T-helper 1 cell treated with Interleukin-12 subunit alpha and Interleukin-12 subunit beta and Interleukin-4 antibody, amounts not matched to agents 30 μg/mL and 1 μg/mL, for 36 hours (primary cell): ENCODE data around the gene FBXW8.

Source experiments
- H3K27ac Mint-ChIP-seq: one replicate; pipeline ENCODE4 v1.8.0; 2021; ENCODE audit warnings: mild to moderate bottlenecking, mixed read lengths
- H3K27me3 Mint-ChIP-seq: one replicate; pipeline ENCODE4 v1.8.0; 2021; ENCODE audit warnings: low read depth, mixed read lengths
- H3K36me3 Mint-ChIP-seq: one replicate; pipeline ENCODE4 v1.8.0; 2021; ENCODE audit warnings: low read depth, mixed read lengths
- H3K4me1 Mint-ChIP-seq: one replicate; pipeline ENCODE4 v1.8.0; 2021; ENCODE audit warnings: low read depth, mixed read lengths
- H3K4me3 Mint-ChIP-seq: one replicate; pipeline ENCODE4 v1.8.0; 2021; ENCODE audit warnings: mild to moderate bottlenecking, moderate library complexity, mixed read lengths
- H3K9me3 Mint-ChIP-seq: one replicate; pipeline ENCODE4 v1.8.0; 2021; ENCODE audit warnings: mixed read lengths

FBXW8 gene

GRCh38 chr12:116910645-116911451 lies at the start of gene FBXW8:
Gene FBXW8, plus strand, starts transcription at chr12:116910950. Its CDS starts 88 bp downstream, at chr12:116911038.
- H3K4me3 Mint-ChIP-seq: peak within 1 kb of the TSS; percentile 80
- H3K9me3 Mint-ChIP-seq: peaks cover 3% of the 10 kb centered on the region
- peak within 1 kb of the TSS; percentile 31 for H3K27ac Mint-ChIP-seq
- H3K36me3 Mint-ChIP-seq: peaks cover 19% of the 10 kb centered on the region
- peaks cover 22% of the 10 kb centered on the region for H3K4me1 Mint-ChIP-seq
- H3K27me3 Mint-ChIP-seq: peaks cover 34% of the 10 kb centered on the region

GRCh38 chr12:116861320-116861719 lies 49.4 kb upstream of the FBXW8 start:
- peaks cover 36% of the 10 kb centered on the region for H3K27me3 Mint-ChIP-seq
- no peak overlapping the region for H3K27ac Mint-ChIP-seq
- peaks cover 3% of the 10 kb centered on the region for H3K4me1 Mint-ChIP-seq

GRCh38 chr12:116862167-116862566 lies 48.6 kb upstream of the FBXW8 start:
- Mint-ChIP-seq H3K27me3 (peaks cover 36% of the 10 kb centered on the region), H3K36me3 (no peaks in the 10 kb centered on the region), H3K9me3 (no peaks in the 10 kb centered on the region), H3K27ac (no peak overlapping the region), H3K4me3 (no peak overlapping the region), H3K4me1 (peaks cover 3% of the 10 kb centered on the region)

More at GRCh38 chr12:116861320-116861719, 49.4 kb upstream of the FBXW8 start:
- Mint-ChIP-seq H3K9me3 (no peaks in the 10 kb centered on the region), H3K36me3 (no peaks in the 10 kb centered on the region), H3K4me3 (no peak overlapping the region)

GRCh38 chr12:116863275-116863767 lies 47.4 kb upstream of the FBXW8 start:
- Mint-ChIP-seq H3K27me3 (peaks cover 31% of the 10 kb centered on the region), H3K4me3 (no peak overlapping the region), H3K27ac (no peak overlapping the region), H3K9me3 (no peaks in the 10 kb centered on the region), H3K4me1 (peaks cover 3% of the 10 kb centered on the region), H3K36me3 (no peaks in the 10 kb centered on the region)

- Mint-ChIP-seq H3K36me3 (no peaks in the 10 kb centered on the region), H3K4me3 (no peak overlapping the region), H3K9me3 (no peaks in the 10 kb centered on the region), H3K27ac (no peak overlapping the region), H3K27me3 (peaks cover 23% of the 10 kb centered on the region), H3K4me1 (peaks cover 3% of the 10 kb centered on the region)
Measured at GRCh38 chr12:116864371-116865160, 46.2 kb upstream of the FBXW8 start.

- Mint-ChIP-seq H3K9me3 (no peaks in the 10 kb centered on the region), H3K36me3 (no peaks in the 10 kb centered on the region), H3K27ac (no peak overlapping the region), H3K4me1 (no peaks in the 10 kb centered on the region), H3K27me3 (peaks cover 8% of the 10 kb centered on the region), H3K4me3 (no peak overlapping the region)
Measured at GRCh38 chr12:116867523-116867922, 43.2 kb upstream of the FBXW8 start.

- no peak overlapping the region for H3K4me3 Mint-ChIP-seq
- no peaks in the 10 kb centered on the region for H3K9me3 Mint-ChIP-seq
- no peak overlapping the region for H3K27ac Mint-ChIP-seq
- no peaks in the 10 kb centered on the region for H3K4me1 Mint-ChIP-seq
- H3K27me3 Mint-ChIP-seq: peaks cover 14% of the 10 kb centered on the region
- no peaks in the 10 kb centered on the region for H3K36me3 Mint-ChIP-seq
Measured at GRCh38 chr12:116870306-116870705, 40.4 kb upstream of the FBXW8 start.

GRCh38 chr12:116874324-116874995 lies 36.3 kb upstream of the FBXW8 start:
- H3K27me3 Mint-ChIP-seq: peaks cover 53% of the 10 kb centered on the region
- H3K4me3 Mint-ChIP-seq: no peak overlapping the region
- no peaks in the 10 kb centered on the region for H3K36me3 Mint-ChIP-seq
- H3K27ac Mint-ChIP-seq: no peak overlapping the region
- no peaks in the 10 kb centered on the region for H3K9me3 Mint-ChIP-seq
- peaks cover 6% of the 10 kb centered on the region for H3K4me1 Mint-ChIP-seq

- H3K4me1 Mint-ChIP-seq: peaks cover 15% of the 10 kb centered on the region
- no peaks in the 10 kb centered on the region for H3K9me3 Mint-ChIP-seq
- no peak overlapping the region for H3K4me3 Mint-ChIP-seq
- H3K27me3 Mint-ChIP-seq: peaks cover 66% of the 10 kb centered on the region
- H3K36me3 Mint-ChIP-seq: no peaks in the 10 kb centered on the region
- no peak overlapping the region for H3K27ac Mint-ChIP-seq
Measured at GRCh38 chr12:116876151-116876869, 34.4 kb upstream of the FBXW8 start.

GRCh38 chr12:116878567-116879508 lies 31.9 kb upstream of the FBXW8 start:
- Mint-ChIP-seq H3K4me3 (peak overlapping the region; percentile 73), H3K9me3 (no peaks in the 10 kb centered on the region), H3K36me3 (no peaks in the 10 kb centered on the region), H3K27me3 (peaks cover 89% of the 10 kb centered on the region), H3K27ac (no peak overlapping the region), H3K4me1 (peaks cover 21% of the 10 kb centered on the region)

- no peaks in the 10 kb centered on the region for H3K36me3 Mint-ChIP-seq
- H3K27ac Mint-ChIP-seq: no peak overlapping the region
- peaks cover 88% of the 10 kb centered on the region for H3K27me3 Mint-ChIP-seq
Measured at GRCh38 chr12:116879509-116880212, 31.1 kb upstream of the FBXW8 start.

GRCh38 chr12:116880213-116880816 lies 30.4 kb upstream of the FBXW8 start:
- Mint-ChIP-seq H3K27me3 (peaks cover 86% of the 10 kb centered on the region), H3K4me3 (peak overlapping the region; percentile 73), H3K27ac (no peak overlapping the region)

More at GRCh38 chr12:116879509-116880212, 31.1 kb upstream of the FBXW8 start:
- Mint-ChIP-seq H3K4me3 (peak overlapping the region; percentile 73), H3K9me3 (no peaks in the 10 kb centered on the region), H3K4me1 (peaks cover 21% of the 10 kb centered on the region)

More at GRCh38 chr12:116880213-116880816, 30.4 kb upstream of the FBXW8 start:
- Mint-ChIP-seq H3K9me3 (no peaks in the 10 kb centered on the region), H3K4me1 (peaks cover 21% of the 10 kb centered on the region), H3K36me3 (no peaks in the 10 kb centered on the region)
